H9 (cell line): ENCODE results near the gene ARHGEF25. TPM values are rescaled to one million over a fixed set of nuclear protein-coding genes. Genes with fewer than 3 reads are reported as not detected.

Source experiments
- DNase-seq: peaks from one replicate; pipeline ENCODE4 v3.0.0-alpha.2; 2017
- H2AFZ ChIP-seq: one replicate; pipeline ENCODE4 v1.6.1; 2013; ENCODE audit warnings: mild to moderate bottlenecking, low read length, control low read depth, moderate library complexity
- H2AK5ac ChIP-seq: 2 replicates; pipeline ENCODE4 v1.6.1; 2013; ENCODE audit warnings: low read length, control low read depth, mixed read lengths; ENCODE audit not compliant: insufficient read length
- H2BK120ac ChIP-seq: one replicate; pipeline ENCODE4 v1.6.1; 2013; ENCODE audit warnings: low read depth, mild to moderate bottlenecking, low read length, control low read depth, inconsistent platforms; ENCODE audit not compliant: poor library complexity, severe bottlenecking
- H2BK12ac ChIP-seq: 2 replicates; pipeline ENCODE4 v1.6.1; 2013; ENCODE audit warnings: low read length, control low read depth, mixed read lengths, low read depth; ENCODE audit not compliant: insufficient read length
- H2BK15ac ChIP-seq: 2 replicates; pipeline ENCODE4 v1.6.1; 2013; ENCODE audit warnings: low read depth, low read length, control low read depth
- H2BK20ac ChIP-seq: one replicate; pipeline ENCODE4 v1.6.1; 2013; ENCODE audit warnings: low read depth, mild to moderate bottlenecking, low read length, control low read depth, inconsistent platforms; ENCODE audit not compliant: poor library complexity, severe bottlenecking
- H2BK5ac ChIP-seq: 2 replicates; pipeline ENCODE4 v1.6.1; 2013; ENCODE audit warnings: low read length, control low read depth, mixed read lengths; ENCODE audit not compliant: insufficient read length
- H3K14ac ChIP-seq: 2 replicates; pipeline ENCODE4 v1.6.1; 2013; ENCODE audit warnings: low read length, control low read depth; ENCODE audit not compliant: insufficient read depth
- H3K18ac ChIP-seq: 2 replicates; pipeline ENCODE4 v1.6.1; 2013; ENCODE audit warnings: low read depth, mild to moderate bottlenecking, mixed read lengths, low read length, control low read depth; ENCODE audit not compliant: insufficient read length
- H3K23ac ChIP-seq: 2 replicates; pipeline ENCODE4 v1.6.1; 2013; ENCODE audit warnings: low read length, control low read depth, mixed read lengths, low read depth; ENCODE audit not compliant: insufficient read length
- H3K23me2 ChIP-seq: 2 replicates; pipeline ENCODE4 v1.6.1; 2013; ENCODE audit warnings: low read depth, mild to moderate bottlenecking, mixed read lengths, low read length, control low read depth; ENCODE audit not compliant: insufficient read length, poor library complexity, severe bottlenecking
- H3K27ac ChIP-seq: 2 replicates; pipeline ENCODE4 v1.5.1; 2013; ENCODE audit warnings: low read length, control low read depth, mixed read lengths, low read depth; ENCODE audit not compliant: insufficient read length
- H3K27me3 ChIP-seq: 2 replicates; pipeline ENCODE4 v1.6.1; 2013; ENCODE audit warnings: low read length, control low read depth, inconsistent platforms; ENCODE audit not compliant: insufficient read depth
- H3K4ac ChIP-seq: 2 replicates; pipeline ENCODE4 v1.6.1; 2013; ENCODE audit warnings: low read depth, mild to moderate bottlenecking, control low read depth, inconsistent platforms, low read length, moderate library complexity
- H3K4me1 ChIP-seq: 2 replicates; pipeline ENCODE4 v1.6.1; 2013; ENCODE audit warnings: low read length, control low read depth, inconsistent platforms; ENCODE audit not compliant: insufficient read depth
- H3K4me2 ChIP-seq: 2 replicates; pipeline ENCODE4 v1.6.1; 2013; ENCODE audit warnings: low read length, control low read depth, mixed read lengths; ENCODE audit not compliant: insufficient read length, insufficient read depth
- H3K56ac ChIP-seq: 2 replicates; pipeline ENCODE4 v1.6.1; 2013; ENCODE audit warnings: low read depth, mild to moderate bottlenecking, mixed read lengths, low read length, control low read depth; ENCODE audit not compliant: insufficient read length
- H3K79me1 ChIP-seq: 2 replicates; pipeline ENCODE4 v1.6.1; 2013; ENCODE audit warnings: low read depth, mild to moderate bottlenecking, moderate library complexity, low read length, control low read depth, inconsistent platforms; ENCODE audit not compliant: insufficient read depth, poor library complexity, severe bottlenecking
- H3K79me2 ChIP-seq: 2 replicates; pipeline ENCODE4 v1.6.1; 2013; ENCODE audit warnings: low read length, control low read depth, inconsistent platforms; ENCODE audit not compliant: insufficient read depth
- H3K9ac ChIP-seq: 2 replicates; pipeline ENCODE4 v1.6.1; 2013; ENCODE audit warnings: low read length, control low read depth, mixed read lengths; ENCODE audit not compliant: insufficient read length; ENCODE audit errors: extremely low read depth
- H3K9me3 ChIP-seq: one replicate; pipeline ENCODE4 v1.6.1; 2013; ENCODE audit warnings: low read depth, low read length, inconsistent platforms; ENCODE audit not compliant: control insufficient read depth
- H3T11ph ChIP-seq: one replicate; pipeline ENCODE4 v1.6.1; 2013; ENCODE audit warnings: mild to moderate bottlenecking, low read length, control low read depth, inconsistent platforms
- H4K20me1 ChIP-seq: one replicate; pipeline ENCODE4 v1.6.1; 2013; ENCODE audit not compliant: control insufficient read depth, insufficient read length, insufficient read depth
- H4K5ac ChIP-seq: 2 replicates; pipeline ENCODE4 v1.6.1; 2013; ENCODE audit warnings: low read depth, mild to moderate bottlenecking, mixed read lengths, low read length, control low read depth; ENCODE audit not compliant: insufficient read length
- H4K8ac ChIP-seq: replicated peaks from 2 replicates; pipeline ENCODE4 v1.6.1; 2013; ENCODE audit warnings: low read length, control low read depth, mixed read lengths, low read depth; ENCODE audit not compliant: insufficient read length
- H4K91ac ChIP-seq: 2 replicates; pipeline ENCODE4 v1.6.1; 2013; ENCODE audit warnings: low read depth, mild to moderate bottlenecking, moderate library complexity, mixed read lengths, low read length, control low read depth; ENCODE audit not compliant: insufficient read length
- H3K27ac Mint-ChIP-seq, 3 experiments: 2 replicates in 2 of 3; 3 replicates in 1 of 3; pipeline ENCODE4 v1.8.0; 2020 to 2021; ENCODE audit warnings: mixed read lengths in 3 of 3, mild to moderate bottlenecking in 1 of 3, moderate library complexity in 1 of 3
- H3K27me3 Mint-ChIP-seq: 2 replicates; pipeline ENCODE4 v1.8.0; 2021; ENCODE audit warnings: low read depth, mild to moderate bottlenecking, moderate library complexity, mixed read lengths
- H3K36me3 Mint-ChIP-seq, 3 experiments: 2 replicates in 2 of 3; 3 replicates in 1 of 3; pipeline ENCODE4 v1.8.0; 2020 to 2021; ENCODE audit warnings: low read depth in 3 of 3, mixed read lengths in 3 of 3; ENCODE audit not compliant: insufficient read depth in 1 of 3
- H3K4me1 Mint-ChIP-seq, 2 experiments: 2 replicates each; pipeline ENCODE4 v1.8.0; 2020; ENCODE audit warnings: mixed read lengths in 2 of 2
- H3K4me3 Mint-ChIP-seq, 2 experiments: 2 replicates in 1 of 2; 3 replicates in 1 of 2; pipeline ENCODE4 v1.8.0; 2020 to 2021; ENCODE audit warnings: mild to moderate bottlenecking in 2 of 2, mixed read lengths in 2 of 2, moderate library complexity in 1 of 2
- H3K9me3 Mint-ChIP-seq, 2 experiments: 2 replicates in 1 of 2; 3 replicates in 1 of 2; pipeline ENCODE4 v1.8.0; 2020; ENCODE audit warnings: mild to moderate bottlenecking in 2 of 2, mixed read lengths in 2 of 2, moderate library complexity in 1 of 2
- WGBS: extraction: QIAGEN DNeasy Blood & Tissue Kit; methylation state at CpG from one replicate; pipeline ENCODE4 v1.1.7; 2013; ENCODE audit warnings: missing lambda C conversion rate, low lambda C conversion rate, mixed read lengths; ENCODE audit not compliant: insufficient read length; ENCODE audit errors: extremely low coverage; 5-methylcytosine and 5-hydroxymethylcytosine counted together
- total RNA-seq: library from RNA; stranded (reverse); gene quantifications from 2 replicates; pipeline ENCODE4 v1.2.1, GENCODE V29; 2021
- TF ChIP-seq, protein P1 (sequence below): fragments of 200-600 bp; sonication (generic); conservative IDR thresholded peaks from 3 replicates; pipeline ENCODE4 v1.8.0; 2021; ENCODE audit warnings: antibody characterized with exemption, mild to moderate bottlenecking

ARHGEF25 gene
- total RNA-seq, 1 experiment from 2014 or later: 22.6 TPM

DNA sequence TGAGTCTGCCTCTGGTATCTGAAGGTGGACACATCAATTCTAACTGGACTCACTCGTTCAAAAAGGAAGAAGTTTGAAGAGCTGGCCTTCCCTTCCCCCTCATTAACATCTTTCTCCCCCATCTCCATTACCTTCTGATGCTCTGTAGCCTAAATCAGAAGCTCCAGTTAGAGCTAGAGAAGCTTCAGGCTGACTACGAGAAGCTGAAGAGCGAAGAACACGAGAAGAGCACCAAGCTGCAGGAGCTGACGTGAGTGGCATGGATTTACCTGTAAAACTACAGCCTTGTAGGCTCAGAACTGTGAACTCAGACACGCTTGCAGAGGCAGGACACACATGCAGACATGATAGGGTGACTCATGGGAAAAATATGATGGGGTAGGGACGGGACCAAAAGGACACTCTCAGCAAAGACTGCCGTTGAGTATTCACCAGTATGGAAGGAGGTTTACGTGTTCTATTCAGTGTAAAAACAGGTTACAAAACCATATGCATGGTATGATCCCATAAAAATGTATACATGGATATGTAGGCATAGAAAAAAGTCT, 34.5 kb upstream of the ARHGEF25 start:
- TF ChIP-seq, protein P1, sequence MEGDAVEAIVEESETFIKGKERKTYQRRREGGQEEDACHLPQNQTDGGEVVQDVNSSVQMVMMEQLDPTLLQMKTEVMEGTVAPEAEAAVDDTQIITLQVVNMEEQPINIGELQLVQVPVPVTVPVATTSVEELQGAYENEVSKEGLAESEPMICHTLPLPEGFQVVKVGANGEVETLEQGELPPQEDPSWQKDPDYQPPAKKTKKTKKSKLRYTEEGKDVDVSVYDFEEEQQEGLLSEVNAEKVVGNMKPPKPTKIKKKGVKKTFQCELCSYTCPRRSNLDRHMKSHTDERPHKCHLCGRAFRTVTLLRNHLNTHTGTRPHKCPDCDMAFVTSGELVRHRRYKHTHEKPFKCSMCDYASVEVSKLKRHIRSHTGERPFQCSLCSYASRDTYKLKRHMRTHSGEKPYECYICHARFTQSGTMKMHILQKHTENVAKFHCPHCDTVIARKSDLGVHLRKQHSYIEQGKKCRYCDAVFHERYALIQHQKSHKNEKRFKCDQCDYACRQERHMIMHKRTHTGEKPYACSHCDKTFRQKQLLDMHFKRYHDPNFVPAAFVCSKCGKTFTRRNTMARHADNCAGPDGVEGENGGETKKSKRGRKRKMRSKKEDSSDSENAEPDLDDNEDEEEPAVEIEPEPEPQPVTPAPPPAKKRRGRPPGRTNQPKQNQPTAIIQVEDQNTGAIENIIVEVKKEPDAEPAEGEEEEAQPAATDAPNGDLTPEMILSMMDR: no peak
- Mint-ChIP-seq H3K4me1 (no peaks in the 10 kb centered on the region), H3K9me3 (no peaks in the 10 kb centered on the region), H3K36me3 (peaks cover 50 to 86% (median 75%) of the 10 kb centered on the region in 3 experiments; a peak in 6 of 7 replicates), H3K27me3 (no peaks in the 10 kb centered on the region), H3K4me3 (no peak overlapping the region), H3K27ac (no peak overlapping the region)
- H3K4me1 ChIP-seq: no peaks in the 10 kb centered on the region
- H4K5ac ChIP-seq: no peak overlapping the region
- H3K79me1 ChIP-seq: no peaks in the 10 kb centered on the region
- H3K56ac ChIP-seq: no peak overlapping the region
- no peak overlapping the region for H3K9ac ChIP-seq
- no peaks in the 10 kb centered on the region for H4K20me1 ChIP-seq
- no peak overlapping the region for H2BK12ac ChIP-seq
- H3K14ac ChIP-seq: no peak overlapping the region
- H3K4me2 ChIP-seq: no peak overlapping the region
- H2BK20ac ChIP-seq: no peak overlapping the region
- H2BK120ac ChIP-seq: no peak overlapping the region
- no peak overlapping the region for H3K23ac ChIP-seq
- H3K9me3 ChIP-seq: no peaks in the 10 kb centered on the region
- no peak overlapping the region for H3K27ac ChIP-seq
- H3K23me2 ChIP-seq: no peaks in the 10 kb centered on the region
- no peak overlapping the region for H3K18ac ChIP-seq
- no peak overlapping the region for H2AK5ac ChIP-seq
- H4K8ac ChIP-seq: no peak overlapping the region
- no peak overlapping the region for H3K4ac ChIP-seq
- no peak overlapping the region for H2AFZ ChIP-seq
- no peak for DNase-seq
- H3T11ph ChIP-seq: no peak overlapping the region
- H2BK15ac ChIP-seq: no peak overlapping the region
- no peaks in the 10 kb centered on the region for H3K27me3 ChIP-seq
- WGBS: no CpG with 5 or more reads among the region's 9 CpGs
- H3K79me2 ChIP-seq: 0 out of 2 replicates have a peak, but pooled peaks cover 2% of the 10 kb centered on the region
- no peak overlapping the region for H2BK5ac ChIP-seq
- no peak overlapping the region for H4K91ac ChIP-seq
